Liver (tissue), 9 donors: ENCODE results near the gene KXD1. TPM values are rescaled to one million over a fixed set of nuclear protein-coding genes. Genes with fewer than 3 reads are reported as not detected.

Experiments
- DNase-seq: peaks from one replicate; pipeline ENCODE4 v3.0.0-alpha.2; 2017; ENCODE audit warnings: low spot score
- H3K27ac ChIP-seq, 2 donors: one replicate each; pipeline ENCODE4 v1.7.0; 2013; ENCODE audit warnings: inconsistent platforms in 2 of 2, low read length in 2 of 2, control low read depth in 1 of 2, low read depth in 1 of 2, mild to moderate bottlenecking in 1 of 2
- H3K27me3 ChIP-seq, 4 donors: one replicate each; pipeline versions ENCODE4 v1.6.1 to v1.7.0; 2013; ENCODE audit warnings: low read length in 3 of 4, inconsistent platforms in 1 of 4, mild to moderate bottlenecking in 1 of 4, moderate library complexity in 1 of 4; ENCODE audit not compliant: control insufficient read depth in 4 of 4, insufficient read depth in 4 of 4
- H3K36me3 ChIP-seq, 4 donors: one replicate each; pipeline versions ENCODE4 v1.6.1 to v1.7.0; 2013; ENCODE audit warnings: low read length in 3 of 4, mild to moderate bottlenecking in 3 of 4, low read depth in 1 of 4, moderate library complexity in 1 of 4; ENCODE audit not compliant: control insufficient read depth in 4 of 4, insufficient read depth in 3 of 4
- H3K4me1 ChIP-seq, 4 donors: one replicate each; pipeline versions ENCODE4 v1.6.1 to v1.7.0; 2013; ENCODE audit warnings: low read length in 3 of 4, mild to moderate bottlenecking in 3 of 4, moderate library complexity in 1 of 4; ENCODE audit not compliant: control insufficient read depth in 4 of 4, insufficient read depth in 4 of 4
- H3K4me3 ChIP-seq, 3 donors: one replicate each; pipeline versions ENCODE4 v1.6.1 to v1.7.0; 2013; ENCODE audit warnings: low read length in 3 of 3, control low read depth in 1 of 3, low read depth in 1 of 3, mild to moderate bottlenecking in 1 of 3
- H3K9ac ChIP-seq, 2 donors: one replicate each; pipeline ENCODE4 v1.7.0; 2013; ENCODE audit warnings: low read length in 2 of 2, mild to moderate bottlenecking in 2 of 2, moderate library complexity in 2 of 2, control low read depth in 1 of 2, low read depth in 1 of 2
- H3K9me3 ChIP-seq, 4 donors: one replicate each; pipeline versions ENCODE4 v1.6.1 to v1.7.0; 2013; ENCODE audit warnings: low read length in 3 of 4; ENCODE audit not compliant: control insufficient read depth in 4 of 4
- ATF3 ChIP-seq: IDR thresholded peaks from 2 replicates; pipeline ENCODE4 v1.6.1; 2016; ENCODE audit warnings: antibody characterized with exemption
- CTCF ChIP-seq: fragments of 150-350 bp; IDR thresholded peaks from 2 replicates; pipeline ENCODE4 v1.5.1; 2017; ENCODE audit warnings: improper control_type of control experiment, low read depth, low read length; ENCODE audit not compliant: missing input control
- EGR1 ChIP-seq, 2 donors: IDR thresholded peaks; 2 replicates each; pipeline ENCODE4 v1.6.1; 2016 to 2018; ENCODE audit warnings: antibody characterized with exemption in 2 of 2, low read depth in 2 of 2
- FOXA1 ChIP-seq: IDR thresholded peaks from 2 replicates; pipeline ENCODE4 v1.6.1; 2016; ENCODE audit warnings: antibody characterized with exemption
- FOXA2 ChIP-seq: IDR thresholded peaks from 2 replicates; pipeline ENCODE4 v1.6.1; 2016; ENCODE audit warnings: antibody characterized with exemption
- GABPA ChIP-seq, 2 donors: IDR thresholded peaks in 1 of 2; conservative IDR thresholded peaks in 1 of 2; 2 replicates each; pipeline ENCODE4 v1.6.1; 2016; ENCODE audit warnings: antibody characterized with exemption in 2 of 2, mild to moderate bottlenecking in 1 of 2, moderate library complexity in 1 of 2
- HNF4A ChIP-seq, 2 donors: conservative IDR thresholded peaks; 2 replicates each; pipeline ENCODE4 v1.6.1; 2016; ENCODE audit warnings: antibody characterized with exemption in 2 of 2, mild to moderate bottlenecking in 2 of 2
- HNF4G ChIP-seq: IDR thresholded peaks from 2 replicates; pipeline ENCODE4 v1.6.1; 2016; ENCODE audit warnings: antibody characterized with exemption
- JUND ChIP-seq, 2 donors: IDR thresholded peaks; 2 replicates each; pipeline ENCODE4 v1.6.1; 2016; ENCODE audit warnings: antibody characterized with exemption in 2 of 2
- MAX ChIP-seq: IDR thresholded peaks from 2 replicates; pipeline ENCODE4 v1.6.1; 2016; ENCODE audit warnings: antibody characterized with exemption
- REST ChIP-seq: IDR thresholded peaks from 2 replicates; pipeline ENCODE4 v1.6.1; 2016; ENCODE audit warnings: antibody characterized with exemption, mild to moderate bottlenecking
- RXRA ChIP-seq, 2 donors: IDR thresholded peaks; 2 replicates each; pipeline ENCODE4 v1.6.1; 2017 to 2018; ENCODE audit warnings: antibody characterized with exemption in 2 of 2, mild to moderate bottlenecking in 1 of 2
- SP1 ChIP-seq: IDR thresholded peaks from 2 replicates; pipeline ENCODE4 v1.6.1; 2018; ENCODE audit warnings: antibody characterized with exemption, mild to moderate bottlenecking
- TAF1 ChIP-seq: conservative IDR thresholded peaks from 2 replicates; pipeline ENCODE4 v1.6.1; 2016; ENCODE audit warnings: antibody characterized with exemption, mild to moderate bottlenecking
- ZBTB33 ChIP-seq: IDR thresholded peaks from 2 replicates; pipeline ENCODE4 v1.6.1; 2016; ENCODE audit warnings: antibody characterized with exemption
- WGBS: extraction: QIAGEN DNeasy Blood & Tissue Kit; methylation state at CpG from one replicate; pipeline ENCODE4 v1.1.7; 2013; 5-methylcytosine and 5-hydroxymethylcytosine counted together
- polyA plus RNA-seq, 2 donors: library from polyadenylated mRNA; stranded (reverse) in 1 of 2; unstranded in 1 of 2; fragments of 200-250 nt in 1 of 2; fragments of >200 nt in 1 of 2; fragmentation: Nextera tagmentation in 1 of 2; extraction: Ambion mirVana in 1 of 2; gene quantifications; one replicate each; pipeline versions ENCODE4 v1.2.1 to v1.2.3, GENCODE V29; 2013 to 2015
- total RNA-seq, 2 donors: library from RNA; depleted of rRNA; stranded (reverse); fragments of >200 nt; gene quantifications; one replicate each; pipeline ENCODE4 v1.2.3, GENCODE V29; 2014
- donor health status: healthy.
- donor health status: healthy.
- donor health status: healthy.
- donor health status: healthy.
- donor health status: healthy.

The KXD1 gene
- total and polyA plus RNA-seq, 4 donors: 31.8 to 53.6 (median 43.4) TPM

- Histone ChIP-seq H3K36me3 (no peaks in the 10 kb centered on the region), H3K4me1 (peaks cover 0 to 19% (median 7%) of the 10 kb centered on the region in 4 donors), H3K27ac (no peak overlapping the region), H3K9ac (no peak overlapping the region), H3K27me3 (peaks cover 10 to 14% (median 13%) of the 10 kb centered on the region in 4 donors), H3K9me3 (no peaks in the 10 kb centered on the region), H3K4me3 (no peak overlapping the region)
- 21% methylated on average over 5 of the region's 5 CpGs for WGBS
- no peak for DNase-seq
- TF ChIP-seq FOXA1 (no peak), CTCF (no peak), ZBTB33 (no peak), GABPA (IDR thresholded peaks at IDR 0.05 in 1 of 2, conservative IDR thresholded peaks at IDR 0.05 in 1 of 2) (no peak), MAX (no peak), REST (no peak), FOXA2 (no peak), SP1 (no peak), EGR1 (IDR thresholded peaks at IDR 0.05; ENCODE audit: low read depth in 2 of 2) (no peak), ATF3 (no peak), HNF4G (no peak), TAF1 (no peak), JUND (IDR thresholded peaks at IDR 0.05) (no peak), HNF4A (conservative IDR thresholded peaks at IDR 0.05) (no peak), RXRA (IDR thresholded peaks at IDR 0.05) (no peak)
These were observed 50.6 kb downstream of the KXD1 start for GRCh38 chr19:18608102-18608804.
